Mononuclear cell (primary cell): ENCODE results near the gene CDC42EP4. TPM values are rescaled to one million over a fixed set of nuclear protein-coding genes. Genes with fewer than 3 reads are reported as not detected.
A peak's percentile ranks its signal among the peaks of the same experiment; 100 is the strongest.
"Not testable (repeated sequence)": the region's sequence is repeated elsewhere in the genome, so short reads cannot be mapped to it uniquely, and the experiment has no call there.

Experiments
- H3K27me3 ChIP-seq: 2 replicates; pipeline ENCODE4 v1.6.0; 2011; ENCODE audit warnings: low read length, control low read depth; ENCODE audit not compliant: insufficient read depth
- H3K4me1 ChIP-seq: 2 replicates; pipeline ENCODE4 v1.5.1; 2011; ENCODE audit warnings: mild to moderate bottlenecking, low read length, control low read depth; ENCODE audit not compliant: insufficient read depth
- H3K4me3 ChIP-seq: 2 replicates; pipeline ENCODE4 v1.5.1; 2011; ENCODE audit warnings: mild to moderate bottlenecking, low read length, moderate library complexity
- H3K9me3 ChIP-seq: 2 replicates; pipeline ENCODE4 v1.5.1; 2011; ENCODE audit warnings: low read depth, mild to moderate bottlenecking, control low read depth, low read length
- total RNA-seq: library from RNA; depleted of rRNA; stranded (reverse); fragments of >200 nt; gene quantifications from one replicate; pipeline ENCODE4 v1.2.3, GENCODE V29; 2012

The CDC42EP4 gene
- total RNA-seq, 1 donor = 11.5 TPM

DNA sequence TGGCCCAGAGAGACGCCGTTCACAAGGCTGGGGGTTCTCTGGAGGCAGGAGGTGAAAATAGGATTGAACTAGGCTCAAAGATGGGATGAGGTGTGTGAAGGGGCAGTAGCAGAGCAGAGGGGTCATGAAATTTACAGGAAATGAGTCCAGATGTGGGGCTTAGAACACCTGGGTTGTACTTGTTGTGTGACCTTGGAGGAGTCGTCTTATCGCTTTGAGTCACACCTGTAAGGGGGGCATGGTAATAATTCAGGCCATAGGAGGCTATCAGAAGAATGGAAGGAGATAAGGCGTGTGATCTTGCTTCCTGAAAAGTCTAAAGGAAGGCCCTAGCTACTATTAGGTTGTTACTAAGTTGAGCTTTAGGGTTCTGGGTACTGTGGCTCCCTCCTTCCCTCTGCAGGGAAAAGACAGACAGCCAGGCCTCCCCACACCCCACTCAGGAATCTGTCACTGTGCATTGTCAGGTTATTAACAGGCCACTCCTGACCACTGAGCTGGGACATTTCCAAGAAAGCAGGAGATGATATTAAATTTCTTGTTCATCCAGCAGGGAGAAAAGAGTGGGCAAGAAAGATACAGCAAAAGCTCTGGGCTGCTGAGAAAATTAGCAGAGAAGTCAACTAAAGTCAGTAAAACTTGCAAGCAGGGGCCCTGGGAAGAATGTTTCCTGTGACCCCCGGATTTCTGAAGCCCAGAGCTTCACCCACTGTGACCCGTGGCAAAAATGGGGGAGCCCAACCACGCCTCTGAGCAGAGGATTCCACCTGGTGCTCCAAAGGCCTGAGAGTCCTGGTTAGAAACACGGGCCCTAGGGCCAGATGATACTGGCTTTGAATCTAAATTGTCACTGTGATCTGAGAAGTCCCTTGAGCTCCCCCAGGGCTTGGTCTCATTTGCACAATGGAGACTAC is 6.0 kb upstream of the CDC42EP4 start:
- no peaks in the 10 kb centered on the region for H3K27me3 ChIP-seq
- no peaks in the 10 kb centered on the region for H3K9me3 ChIP-seq
- peaks cover 2% of the 10 kb centered on the region for H3K4me1 ChIP-seq
- no peak overlapping the region for H3K4me3 ChIP-seq

DNA sequence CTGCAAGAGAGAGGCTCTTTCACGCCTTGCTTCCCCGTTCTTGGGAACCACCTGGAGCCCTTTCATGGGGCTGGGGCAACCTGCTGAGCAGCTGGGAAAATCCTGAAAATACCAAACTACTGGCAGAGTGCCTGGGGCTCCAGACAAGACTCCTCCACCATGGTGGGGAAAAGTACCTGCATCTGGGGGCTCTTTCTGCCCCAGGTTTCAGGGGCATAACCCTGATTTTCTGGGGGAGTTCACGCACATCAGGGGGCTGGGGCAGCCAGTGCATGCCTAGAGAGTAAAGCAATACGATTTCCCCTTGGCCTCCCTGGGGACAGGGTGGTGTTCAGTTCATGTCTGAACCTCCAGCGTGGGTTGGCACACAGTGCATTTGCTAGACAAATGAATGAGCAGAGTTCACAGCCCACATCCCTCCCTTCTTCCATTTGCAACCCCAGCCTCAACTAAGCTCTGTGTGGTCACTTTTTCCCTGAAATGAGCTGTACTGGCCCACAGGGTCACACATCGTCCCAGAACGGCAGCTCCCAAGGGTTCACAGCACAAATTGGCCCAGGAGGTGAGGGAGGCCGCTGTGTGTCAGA is 5.2 kb upstream of the CDC42EP4 start:
- Histone ChIP-seq H3K27me3 (no peaks in the 10 kb centered on the region), H3K4me3 (no peak overlapping the region)

DNA sequence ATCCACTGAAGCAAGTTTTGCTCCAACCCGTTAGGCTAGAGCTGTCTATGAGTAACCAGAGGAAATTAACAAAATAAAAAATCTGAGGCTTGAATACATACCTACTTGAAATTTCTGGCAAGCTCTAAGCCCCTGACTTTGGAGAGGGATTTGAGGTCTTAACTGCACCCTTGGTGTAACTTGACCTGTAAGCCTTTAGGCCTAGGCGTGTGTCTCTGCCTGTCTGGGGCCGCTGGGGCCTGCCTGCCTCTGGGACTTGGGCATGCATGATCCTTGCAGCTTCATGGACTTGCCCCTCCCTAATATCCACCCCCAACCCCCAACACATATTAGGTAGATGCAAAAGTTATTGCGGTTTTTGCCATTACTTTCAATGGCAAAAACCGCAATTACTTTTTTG is 3.7 kb upstream of the CDC42EP4 start:
- no peak overlapping the region for H3K4me3 ChIP-seq
- H3K9me3 ChIP-seq = no peaks in the 10 kb centered on the region
- H3K27me3 ChIP-seq = no peaks in the 10 kb centered on the region
- H3K4me1 ChIP-seq = peaks cover 11% of the 10 kb centered on the region

More for the DNA sequence above, 5.2 kb upstream of the CDC42EP4 start:
- Histone ChIP-seq H3K4me1 (peaks cover 8% of the 10 kb centered on the region), H3K9me3 (no peaks in the 10 kb centered on the region)

DNA sequence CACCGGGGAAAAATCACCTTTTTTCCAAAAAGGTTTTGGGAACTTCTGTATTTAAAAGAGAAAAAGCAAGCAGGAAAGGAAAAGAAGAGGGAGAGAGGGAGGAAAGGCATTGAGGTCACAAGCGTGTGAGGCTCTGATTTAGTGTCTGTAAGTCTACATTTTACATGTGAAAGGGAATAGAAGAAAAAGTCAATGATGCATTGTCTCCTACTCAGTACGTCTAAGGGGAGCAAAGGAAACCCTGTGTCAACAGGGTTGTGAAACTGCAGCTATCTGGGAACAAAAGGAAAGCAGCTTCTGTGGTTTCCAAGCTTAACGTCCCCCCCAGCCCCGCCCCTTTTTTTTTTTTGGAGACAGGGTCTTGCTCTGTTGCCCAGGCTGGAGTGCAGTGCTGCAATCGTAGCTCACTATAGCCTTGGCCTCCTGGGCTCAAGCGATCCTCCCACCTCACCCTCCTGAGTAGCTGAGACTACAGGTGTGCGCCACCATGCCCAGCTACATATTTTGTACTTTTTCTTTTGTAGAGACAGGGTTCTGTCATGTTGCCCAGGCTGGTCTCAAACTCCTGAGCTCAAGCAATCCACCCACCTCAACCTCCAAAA is 1.8 kb upstream of the CDC42EP4 start:
- Histone ChIP-seq H3K9me3 (no peaks in the 10 kb centered on the region), H3K27me3 (no peaks in the 10 kb centered on the region), H3K4me1 (peaks cover 23% of the 10 kb centered on the region), H3K4me3 (no peak overlapping the region)

DNA sequence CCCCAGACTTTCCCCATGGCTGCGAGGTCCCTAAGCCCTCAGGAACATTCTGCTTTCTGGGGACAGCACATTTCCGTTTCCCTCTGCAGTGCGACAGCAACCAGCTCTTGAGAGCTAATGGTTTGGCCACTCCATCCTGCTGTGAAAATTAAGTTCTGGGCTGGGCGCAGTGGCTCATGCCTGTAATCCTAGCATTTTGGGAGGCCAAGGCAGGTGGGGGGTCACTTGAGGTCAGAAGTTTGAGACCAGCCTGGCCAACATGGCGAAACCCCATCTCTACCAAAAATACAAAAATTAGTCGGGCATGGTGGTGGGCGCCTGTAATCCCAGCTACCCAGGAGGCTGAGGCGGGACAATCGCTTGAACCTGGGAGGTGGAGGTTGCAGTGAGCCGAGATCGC is 1.1 kb upstream of the CDC42EP4 start:
- H3K4me1 ChIP-seq = peaks cover 23% of the 10 kb centered on the region
- H3K4me3 ChIP-seq, H3K27me3 ChIP-seq, H3K9me3 ChIP-seq: not testable (repeated sequence)

DNA sequence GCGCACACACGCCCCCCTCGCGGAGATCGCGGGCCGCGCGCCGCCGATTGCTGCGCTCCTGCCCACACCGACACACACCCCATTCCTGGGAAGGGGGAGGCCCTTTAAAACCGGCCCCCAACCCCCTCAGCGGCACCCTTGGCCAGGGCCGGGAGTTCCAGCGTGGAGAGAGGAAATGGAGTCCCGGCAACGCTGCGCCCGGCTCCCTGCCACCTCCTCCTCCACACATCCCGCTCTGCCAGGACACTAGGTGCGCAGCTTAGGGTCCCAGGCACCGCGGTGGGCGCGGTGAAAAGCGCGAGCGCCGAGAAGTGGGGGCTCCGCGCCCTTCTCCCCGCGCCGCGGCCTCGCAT is 397 bp downstream of the CDC42EP4 start:
- Histone ChIP-seq H3K4me3 (peak overlapping the region; percentile 72), H3K9me3 (no peaks in the 10 kb centered on the region), H3K4me1 (peaks cover 23% of the 10 kb centered on the region), H3K27me3 (no peaks in the 10 kb centered on the region)

DNA sequence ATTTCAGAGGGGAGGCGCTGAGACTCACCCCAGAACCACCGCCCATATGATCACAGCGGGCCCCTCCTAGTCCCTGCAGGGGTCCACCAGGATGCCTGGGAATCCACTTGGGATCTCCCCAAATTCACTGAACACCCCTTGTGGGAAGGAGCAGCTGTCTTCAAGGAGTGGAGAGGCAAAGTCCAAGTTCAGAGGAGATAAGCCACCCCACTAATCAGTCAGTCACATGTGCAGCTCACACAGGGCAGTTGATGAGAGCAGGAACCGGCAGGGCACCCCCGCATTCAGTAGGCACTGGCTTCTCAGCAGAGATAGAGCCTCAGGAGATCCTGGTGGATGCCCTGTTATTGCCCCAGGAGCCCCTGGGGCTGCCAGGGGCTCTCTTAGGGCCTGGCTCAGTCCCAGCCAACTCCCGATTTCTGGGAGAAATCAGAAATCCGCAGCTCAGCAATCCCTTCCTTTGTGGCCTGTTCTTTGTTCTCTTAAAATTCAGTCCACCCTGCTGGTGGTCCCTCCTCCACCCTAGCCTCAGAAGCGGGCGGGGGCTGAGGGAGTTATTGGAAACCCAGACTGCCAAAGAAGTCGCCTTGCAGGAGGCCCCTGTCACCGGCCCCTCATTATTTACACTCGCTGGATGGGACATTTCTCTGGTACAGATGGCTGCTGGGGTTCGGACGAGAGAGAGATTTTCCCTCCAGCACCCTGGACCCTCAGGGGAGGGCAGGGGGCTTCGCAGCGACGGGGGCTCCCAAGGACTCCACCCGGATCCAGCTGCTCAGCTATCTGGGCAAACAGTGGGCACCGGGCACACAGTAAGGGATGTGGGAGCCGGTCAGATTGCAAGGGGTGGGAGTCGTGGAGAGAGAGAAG is 1.8 kb downstream of the CDC42EP4 start:
- Histone ChIP-seq H3K4me3 (peak overlapping the region; percentile 72), H3K9me3 (no peaks in the 10 kb centered on the region), H3K4me1 (peaks cover 30% of the 10 kb centered on the region), H3K27me3 (no peaks in the 10 kb centered on the region)

DNA sequence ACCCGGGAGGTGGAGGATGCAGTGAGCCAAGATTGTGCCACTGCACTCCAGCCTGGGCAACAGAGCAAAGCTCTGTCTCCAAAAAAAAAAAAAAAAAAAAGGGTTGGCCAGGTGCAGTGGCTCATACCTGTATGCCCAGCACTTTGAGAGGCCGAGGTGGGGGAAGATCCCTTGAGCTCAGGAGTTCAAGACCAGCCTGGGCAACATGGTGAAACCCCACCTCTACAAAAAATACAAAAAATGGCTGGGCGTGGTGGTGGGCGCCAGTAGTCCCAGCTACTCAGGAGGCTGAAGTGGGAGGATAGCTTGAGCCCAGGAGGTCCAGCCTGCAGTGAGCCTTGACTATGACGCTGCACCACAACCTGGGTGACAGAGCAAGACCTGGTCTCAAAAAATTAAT is 2.8 kb downstream of the CDC42EP4 start:
- not testable (repeated sequence) for H3K9me3 ChIP-seq, H3K4me3 ChIP-seq, H3K27me3 ChIP-seq
- peaks cover 33% of the 10 kb centered on the region for H3K4me1 ChIP-seq

DNA sequence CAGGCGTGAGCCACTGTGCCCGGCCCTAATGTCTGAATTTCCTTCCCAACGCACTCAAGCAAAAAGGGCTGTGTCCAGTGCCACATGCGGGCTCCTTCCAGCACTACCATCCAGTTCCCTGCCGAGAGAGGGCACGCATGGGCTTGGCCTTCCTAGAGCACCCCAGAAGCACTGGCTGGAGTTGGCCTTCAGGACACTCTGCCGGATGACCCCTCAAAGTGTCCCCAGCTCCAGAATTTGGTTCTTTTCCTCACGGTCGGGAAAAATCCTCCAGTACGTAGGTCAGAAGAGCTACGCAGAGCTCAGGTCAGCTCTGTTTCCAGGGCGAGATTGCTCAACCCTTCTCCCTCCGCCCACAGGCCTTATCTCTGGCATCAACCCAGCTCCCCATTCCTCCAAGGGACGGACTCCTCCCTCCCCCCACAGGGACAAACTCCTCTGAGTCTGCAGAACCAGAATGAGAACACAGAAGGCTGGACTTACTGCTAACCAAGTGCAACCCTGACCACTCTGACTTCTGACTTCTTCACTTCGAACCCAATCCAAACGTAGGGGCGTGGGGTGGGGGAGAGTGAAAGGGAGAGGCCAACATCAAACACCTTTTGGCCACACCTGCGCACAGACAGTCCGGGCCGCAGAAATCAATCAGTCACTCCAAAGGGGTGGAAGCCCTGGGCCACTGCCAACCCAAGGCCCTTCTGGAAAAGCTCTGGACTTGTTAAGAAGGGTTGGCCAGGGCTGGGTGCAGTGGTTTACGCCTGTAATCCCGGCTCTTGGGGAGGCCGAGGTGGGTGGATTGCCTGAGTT is 3.6 kb downstream of the CDC42EP4 start:
- Histone ChIP-seq H3K4me3 (no peak overlapping the region), H3K27me3 (no peaks in the 10 kb centered on the region), H3K4me1 (peaks cover 33% of the 10 kb centered on the region), H3K9me3 (no peaks in the 10 kb centered on the region)

DNA sequence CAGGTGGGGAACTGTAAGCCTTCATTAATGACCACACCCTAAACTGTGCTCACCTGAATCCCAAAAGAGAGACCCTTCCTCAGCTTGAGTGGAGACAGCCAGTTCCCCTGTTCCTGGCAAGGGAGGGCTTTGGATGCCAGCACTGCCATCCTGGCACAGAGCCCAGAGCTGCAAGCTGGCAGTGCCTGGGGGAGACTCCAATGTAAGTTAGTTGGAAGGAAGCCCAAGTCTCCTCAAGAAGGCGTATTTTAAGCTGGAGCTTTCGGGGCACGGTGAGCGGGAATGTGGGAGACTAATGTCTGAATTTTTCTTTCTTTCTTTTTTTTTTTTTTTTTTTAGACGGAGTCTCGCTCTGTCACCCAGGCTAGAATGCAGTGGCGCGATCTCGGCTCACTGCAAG is 4.7 kb downstream of the CDC42EP4 start:
- H3K4me1 ChIP-seq = peaks cover 25% of the 10 kb centered on the region
- H3K9me3 ChIP-seq = no peaks in the 10 kb centered on the region
- no peak overlapping the region for H3K4me3 ChIP-seq
- no peaks in the 10 kb centered on the region for H3K27me3 ChIP-seq

DNA sequence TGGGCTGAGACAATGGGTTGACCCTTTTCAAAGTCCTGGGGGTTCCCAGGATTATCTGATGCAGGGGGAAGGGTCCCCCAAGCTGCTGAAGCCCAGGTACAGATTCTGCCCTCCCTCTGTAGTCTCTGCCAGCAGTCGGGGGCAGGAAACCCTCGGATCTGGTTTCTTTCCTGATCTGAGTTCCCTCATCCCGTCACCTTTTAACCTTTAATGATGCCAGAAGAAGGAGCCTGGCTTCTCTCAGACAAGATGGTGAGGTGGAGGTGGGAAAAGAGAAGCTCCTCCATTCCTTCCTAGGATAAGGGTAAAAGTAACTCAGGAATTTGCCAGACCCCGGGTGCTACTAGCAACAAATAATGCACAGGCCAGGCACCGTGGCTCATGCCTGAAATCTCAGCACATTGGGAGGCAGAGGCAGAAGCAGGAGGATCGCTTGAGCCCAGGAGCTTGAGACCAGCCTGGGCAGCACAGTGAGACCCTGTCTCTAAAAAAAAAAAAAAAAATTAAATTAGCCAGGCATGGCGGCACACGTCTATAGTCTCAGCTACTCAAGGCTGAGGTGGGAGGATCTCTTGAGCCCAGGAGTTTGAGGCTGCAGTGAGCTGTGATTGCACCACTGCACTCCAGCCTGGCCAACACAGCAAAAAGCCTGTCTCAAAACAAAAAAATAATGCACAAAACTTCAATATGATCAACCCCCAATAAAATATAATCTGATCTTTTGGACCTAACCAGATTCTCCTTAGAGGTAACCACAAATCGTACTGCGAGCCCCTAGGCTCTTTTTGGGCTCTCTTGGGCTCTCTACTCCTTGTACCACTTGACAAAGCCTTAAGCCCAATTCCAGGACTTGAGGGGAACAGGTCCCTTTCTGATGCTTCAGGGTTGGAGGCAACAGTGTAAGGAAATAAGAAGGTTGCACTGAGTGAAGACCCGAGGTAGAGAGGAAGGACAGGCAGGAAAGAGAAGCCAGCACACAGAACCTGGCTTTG is 5.7 kb downstream of the CDC42EP4 start:
- peaks cover 25% of the 10 kb centered on the region for H3K4me1 ChIP-seq
- no peaks in the 10 kb centered on the region for H3K27me3 ChIP-seq
- no peak overlapping the region for H3K4me3 ChIP-seq
- H3K9me3 ChIP-seq = no peaks in the 10 kb centered on the region

DNA sequence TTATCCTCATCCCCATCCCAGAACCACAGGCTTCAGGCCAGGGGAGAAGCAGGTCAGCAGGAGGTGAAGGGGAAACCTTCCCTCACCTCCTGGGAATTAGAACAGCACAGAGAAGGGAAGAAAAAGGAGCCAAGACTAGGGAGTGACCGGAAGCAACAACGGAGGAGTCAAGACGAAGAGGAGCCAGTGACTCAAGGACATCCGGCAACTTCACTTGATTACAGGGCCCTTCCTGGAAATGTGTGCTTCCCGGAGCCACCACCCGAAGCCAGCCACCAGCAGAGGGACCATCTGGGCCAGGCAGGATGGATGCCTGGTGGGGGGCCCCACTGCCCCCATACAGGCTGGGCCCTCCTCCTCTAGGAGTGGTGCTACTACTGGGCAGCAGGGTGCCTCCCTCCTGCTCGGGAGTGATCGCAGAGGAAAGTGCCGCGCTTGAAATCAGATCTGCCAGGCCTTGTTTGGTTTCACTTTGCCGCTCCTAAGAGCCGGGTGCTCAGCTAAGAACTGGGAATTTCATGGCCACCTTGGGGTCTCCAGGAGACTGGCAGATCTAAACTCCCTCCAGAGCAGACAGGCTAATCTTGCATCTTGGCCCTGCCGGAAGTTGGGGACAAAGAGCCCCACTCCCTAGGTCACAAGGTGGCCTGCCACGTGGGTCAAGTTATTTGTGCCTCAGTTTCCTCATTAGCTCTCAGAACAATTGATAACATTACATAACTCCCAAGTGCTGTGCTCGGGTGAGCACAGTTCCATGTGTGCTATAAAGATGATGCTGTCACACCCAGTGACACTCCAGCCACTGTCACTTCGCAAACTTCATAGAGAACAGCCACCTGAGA is 6.6 kb downstream of the CDC42EP4 start:
- Histone ChIP-seq H3K4me1 (peaks cover 19% of the 10 kb centered on the region), H3K4me3 (peak overlapping the region; percentile 12), H3K27me3 (no peaks in the 10 kb centered on the region), H3K9me3 (no peaks in the 10 kb centered on the region)

DNA sequence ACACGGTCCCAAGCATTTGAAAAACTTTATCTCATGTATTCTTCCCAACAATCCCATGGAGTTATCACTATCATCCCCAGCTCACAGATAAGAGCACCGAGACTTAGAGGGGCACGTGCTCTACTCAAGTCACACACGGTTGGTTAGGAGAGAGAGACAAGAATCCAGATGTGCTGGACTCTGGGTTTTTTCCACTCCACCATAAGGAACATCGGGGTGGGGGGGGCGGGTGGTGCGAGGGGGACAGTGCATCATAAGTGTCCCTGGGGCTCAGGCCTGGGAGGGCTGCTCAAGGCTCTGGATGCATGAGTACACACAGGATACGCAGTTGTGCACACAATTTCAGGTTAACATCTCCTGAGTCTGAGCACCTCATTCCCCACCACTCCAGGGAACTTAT is 7.4 kb downstream of the CDC42EP4 start:
- Histone ChIP-seq H3K4me3 (no peak overlapping the region), H3K9me3 (no peaks in the 10 kb centered on the region), H3K27me3 (no peaks in the 10 kb centered on the region), H3K4me1 (peaks cover 11% of the 10 kb centered on the region)
